ENCODE results near the gene SEC14L1.
"Not testable (repeated sequence)": the region's sequence is repeated elsewhere in the genome, so short reads cannot be mapped to it uniquely, and the experiment has no call there.

SEC14L1 gene

DNA sequence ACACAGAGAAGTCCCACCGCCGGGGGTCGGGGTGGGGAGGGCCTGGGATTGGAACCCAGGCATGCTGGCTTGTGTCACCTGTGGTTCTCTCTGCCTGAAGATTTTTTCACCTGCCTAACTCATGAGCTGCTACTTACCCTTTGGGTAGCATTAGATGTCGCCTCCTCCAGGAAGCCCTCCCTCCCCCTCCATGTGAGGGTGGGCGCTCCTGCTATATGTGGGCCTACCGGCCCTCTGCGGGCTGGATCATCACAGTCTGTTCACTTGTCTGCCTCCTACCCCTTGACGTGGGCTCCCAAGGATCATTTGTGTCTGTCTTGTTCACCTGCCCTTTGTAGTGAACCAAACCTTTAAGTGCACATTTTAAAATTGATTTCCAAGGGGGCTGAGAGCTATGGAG, 106.8 kb downstream of the SEC14L1 start:
- Histone ChIP-seq H3K9me3 (ENCODE audit: control insufficient read depth, low read length) (no peaks in the 10 kb centered on the region), H2BK5ac (ENCODE audit: low read depth, low read length, poor library complexity, severe bottlenecking) (no peak overlapping the region), H3K9ac (ENCODE audit: low read length) (peak overlapping the region; percentile 81), H4K91ac (ENCODE audit: low read length) (no peak overlapping the region), H2AK5ac (ENCODE audit: low read length, severe bottlenecking) (peak overlapping the region; percentile 1), H3K23ac (ENCODE audit: low read length in 2 of 2) (no peak overlapping the region), H2BK12ac (ENCODE audit: low read length in 2 of 2) (peak overlapping the region; percentile 61 to 95), H2AFZ (ENCODE audit: low read depth, low read length) (no peak overlapping the region), H2BK120ac (ENCODE audit: low read depth, low read length) (peak overlapping the region; percentile 87), H3K18ac (ENCODE audit: low read depth in 1 of 2, low read length in 2 of 2) (peak overlapping the region in 1 of 2 experiments; percentile 90), H3K4ac (ENCODE audit: low read depth in 1 of 2, low read length in 2 of 2) (peak overlapping the region in 1 of 2 experiments; percentile 88), H3K79me1 (replicated peaks; ENCODE audit: low read length, poor library complexity, severe bottlenecking) (no peaks in the 10 kb centered on the region), H3K27me3 (ENCODE audit: control insufficient read depth in 1 of 2, insufficient read depth in 1 of 2, low read length in 2 of 2) (peaks cover 4 to 21% of the 10 kb centered on the region in 2 experiments), H3K4me3 (ENCODE audit: insufficient read depth in 1 of 2, low read depth in 1 of 2, low read length in 2 of 2) (peak overlapping the region; percentile 47 to 76), H3K27ac (ENCODE audit: low read length, poor library complexity, severe bottlenecking) (no peak overlapping the region), H3K4me1 (ENCODE audit: control insufficient read depth, insufficient read depth, low read depth, low read length) (peaks cover 13% of the 10 kb centered on the region), H2BK15ac (ENCODE audit: low read depth, poor library complexity, severe bottlenecking) (peak overlapping the region; percentile 95), H3K36me3 (ENCODE audit: control insufficient read depth in 1 of 2, insufficient read depth in 2 of 2, low read depth in 1 of 2, low read length in 2 of 2) (no peaks in the 10 kb centered on the region), H3K4me2 (ENCODE audit: low read length, poor library complexity, severe bottlenecking) (peak overlapping the region; percentile 97), H3K14ac (ENCODE audit: low read length in 2 of 2) (no peak overlapping the region), H4K8ac (ENCODE audit: low read length) (peak overlapping the region; percentile 87)
- no peak for DNase-seq
- WGBS = 60% methylated on average over 8 of the region's 8 CpGs

DNA sequence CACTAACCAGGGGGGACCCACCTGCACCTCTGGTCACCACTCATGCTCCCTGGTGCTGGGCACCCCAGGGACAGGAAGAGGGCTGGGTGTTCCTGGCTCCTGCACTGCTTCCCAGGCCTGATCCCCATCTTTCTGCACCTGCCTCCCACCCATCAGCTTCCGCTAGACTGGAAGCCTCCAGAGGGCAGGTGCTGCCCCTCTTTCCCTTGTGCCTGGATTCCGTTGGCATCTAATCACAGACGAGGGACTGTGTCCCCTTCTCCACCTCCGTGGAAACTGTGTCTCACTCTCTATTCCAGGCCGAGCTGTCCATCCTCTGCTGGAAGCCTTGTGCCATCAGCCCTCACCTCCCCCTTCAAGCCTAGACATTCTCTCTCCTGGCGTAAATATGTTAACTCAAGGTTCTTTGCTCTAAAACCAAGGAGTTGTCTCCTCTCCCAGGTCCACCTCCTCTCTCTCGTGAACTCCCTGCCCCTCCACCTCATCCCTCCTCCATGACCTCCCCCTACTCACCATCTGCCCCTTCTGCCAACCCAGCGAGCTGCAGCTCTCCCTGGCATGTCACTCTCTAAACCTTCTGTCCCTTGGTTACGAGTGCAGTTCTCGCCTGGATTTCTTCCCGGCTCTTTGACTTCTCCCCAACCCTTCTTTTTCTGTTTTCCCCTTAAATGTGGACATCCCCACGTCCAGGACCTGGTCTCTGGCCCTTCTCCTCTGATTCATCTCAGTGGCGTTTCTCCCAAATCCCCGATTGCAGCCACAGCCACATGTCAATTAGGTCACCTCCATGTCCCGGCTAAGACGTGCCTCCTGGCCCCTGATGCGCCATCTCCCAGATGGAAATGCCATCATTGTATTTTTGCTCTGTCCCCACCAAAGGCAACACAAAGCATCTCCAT, 107.7 kb downstream of the SEC14L1 start:
- no peaks in the 10 kb centered on the region for H3K36me3 ChIP-seq (ENCODE audit: control insufficient read depth in 1 of 2, insufficient read depth in 2 of 2, low read depth in 1 of 2, low read length in 2 of 2)
- H3K4me2 ChIP-seq (ENCODE audit: low read length, poor library complexity, severe bottlenecking) = no peak overlapping the region
- peak overlapping the region; percentile 33 to 44 for H2BK12ac ChIP-seq (ENCODE audit: low read length in 2 of 2)
- H2AK5ac ChIP-seq (ENCODE audit: low read length, severe bottlenecking) = no peak overlapping the region
- peak overlapping the region; percentile 57 for H2BK15ac ChIP-seq (ENCODE audit: low read depth, poor library complexity, severe bottlenecking)
- H4K8ac ChIP-seq (ENCODE audit: low read length) = no peak overlapping the region
- H3K4me3 ChIP-seq (ENCODE audit: insufficient read depth in 1 of 2, low read depth in 1 of 2, low read length in 2 of 2) = no peak overlapping the region
- WGBS = 76% methylated on average over 17 of the region's 17 CpGs
- peak overlapping the region in 1 of 2 experiments; percentile 53 for H3K4ac ChIP-seq (ENCODE audit: low read depth in 1 of 2, low read length in 2 of 2)
- no peak overlapping the region for H2BK5ac ChIP-seq (ENCODE audit: low read depth, low read length, poor library complexity, severe bottlenecking)
- H3K9me3 ChIP-seq (ENCODE audit: control insufficient read depth, low read length) = no peaks in the 10 kb centered on the region
- H3K18ac ChIP-seq (ENCODE audit: low read depth in 1 of 2, low read length in 2 of 2) = no peak overlapping the region
- no peak for DNase-seq
- no peak overlapping the region for H3K23ac ChIP-seq (ENCODE audit: low read length in 2 of 2)
- H3K79me1 ChIP-seq (replicated peaks; ENCODE audit: low read length, poor library complexity, severe bottlenecking) = no peaks in the 10 kb centered on the region
- H3K9ac ChIP-seq (ENCODE audit: low read length) = no peak overlapping the region
- H3K27ac ChIP-seq (ENCODE audit: low read length, poor library complexity, severe bottlenecking) = no peak overlapping the region
- H4K91ac ChIP-seq (ENCODE audit: low read length) = peak overlapping the region; percentile 58
- H3K27me3 ChIP-seq (ENCODE audit: control insufficient read depth in 1 of 2, insufficient read depth in 1 of 2, low read length in 2 of 2) = peaks cover 4 to 21% of the 10 kb centered on the region in 2 experiments
- H3K4me1 ChIP-seq (ENCODE audit: control insufficient read depth, insufficient read depth, low read depth, low read length) = peaks cover 16% of the 10 kb centered on the region
- no peak overlapping the region for H3K14ac ChIP-seq (ENCODE audit: low read length in 2 of 2)
- no peak overlapping the region for H2BK120ac ChIP-seq (ENCODE audit: low read depth, low read length)
- no peak overlapping the region for H2AFZ ChIP-seq (ENCODE audit: low read depth, low read length)

DNA sequence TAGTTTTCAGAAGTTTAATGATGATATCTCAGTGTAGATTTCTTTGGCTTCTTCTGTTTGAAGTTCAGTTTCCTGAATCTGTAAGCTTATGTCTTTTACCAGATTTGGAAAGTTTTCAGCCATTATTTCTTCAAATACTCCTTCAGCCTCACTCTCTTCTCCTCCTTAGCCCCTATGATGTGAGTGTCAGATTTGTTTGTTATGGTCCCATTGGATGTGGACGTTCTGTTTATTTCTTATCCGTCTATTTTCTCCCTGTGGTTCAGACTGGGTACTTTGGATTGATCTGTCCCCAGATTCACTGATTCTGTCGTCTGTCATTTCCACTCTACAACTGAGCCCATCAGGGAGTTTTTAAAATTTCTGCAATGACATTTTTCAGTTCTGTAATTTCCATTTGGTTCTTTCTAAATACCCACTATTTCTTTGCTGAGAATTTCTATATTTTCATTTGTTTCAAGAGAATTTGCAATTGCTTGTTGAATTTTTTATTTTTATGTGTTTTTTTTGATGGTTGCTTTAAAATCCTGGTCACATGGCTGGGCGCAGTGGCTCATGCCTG, 110.9 kb downstream of the SEC14L1 start:
- Histone ChIP-seq H3K27ac (ENCODE audit: low read length, poor library complexity, severe bottlenecking) (no peak overlapping the region), H3K23ac (ENCODE audit: low read length in 2 of 2) (no peak overlapping the region), H3K27me3 (ENCODE audit: control insufficient read depth in 1 of 2, insufficient read depth in 1 of 2, low read length in 2 of 2) (peaks cover 4 to 21% of the 10 kb centered on the region in 2 experiments), H3K4me1 (ENCODE audit: control insufficient read depth, insufficient read depth, low read depth, low read length) (peaks cover 44% of the 10 kb centered on the region), H3K18ac (ENCODE audit: low read depth in 1 of 2, low read length in 2 of 2) (no peak overlapping the region), H3K4ac (ENCODE audit: low read depth in 1 of 2, low read length in 2 of 2) (no peak overlapping the region), H2AFZ (ENCODE audit: low read depth, low read length) (no peak overlapping the region), H3K4me3 (ENCODE audit: insufficient read depth in 1 of 2, low read depth in 1 of 2, low read length in 2 of 2) (no peak overlapping the region), H4K91ac (ENCODE audit: low read length) (no peak overlapping the region), H3K4me2 (ENCODE audit: low read length, poor library complexity, severe bottlenecking) (no peak overlapping the region), H2BK120ac (ENCODE audit: low read depth, low read length) (no peak overlapping the region), H3K79me1 (replicated peaks; ENCODE audit: low read length, poor library complexity, severe bottlenecking) (no peaks in the 10 kb centered on the region), H2BK15ac (ENCODE audit: low read depth, poor library complexity, severe bottlenecking) (no peak overlapping the region), H3K36me3 (ENCODE audit: control insufficient read depth in 1 of 2, insufficient read depth in 2 of 2, low read depth in 1 of 2, low read length in 2 of 2) (no peaks in the 10 kb centered on the region), H3K14ac (ENCODE audit: low read length in 2 of 2) (no peak overlapping the region), H3K9me3 (ENCODE audit: control insufficient read depth, low read length) (no peaks in the 10 kb centered on the region), H2BK5ac (ENCODE audit: low read depth, low read length, poor library complexity, severe bottlenecking) (no peak overlapping the region), H3K9ac (ENCODE audit: low read length) (peak overlapping the region; percentile 24), H2AK5ac (ENCODE audit: low read length, severe bottlenecking) (no peak overlapping the region), H4K8ac (ENCODE audit: low read length) (no peak overlapping the region), H2BK12ac (ENCODE audit: low read length in 2 of 2) (peak overlapping the region in 1 of 2 experiments; percentile 45)
- no peak for DNase-seq
- 37% methylated on average over 3 of the region's 4 CpGs for WGBS

DNA sequence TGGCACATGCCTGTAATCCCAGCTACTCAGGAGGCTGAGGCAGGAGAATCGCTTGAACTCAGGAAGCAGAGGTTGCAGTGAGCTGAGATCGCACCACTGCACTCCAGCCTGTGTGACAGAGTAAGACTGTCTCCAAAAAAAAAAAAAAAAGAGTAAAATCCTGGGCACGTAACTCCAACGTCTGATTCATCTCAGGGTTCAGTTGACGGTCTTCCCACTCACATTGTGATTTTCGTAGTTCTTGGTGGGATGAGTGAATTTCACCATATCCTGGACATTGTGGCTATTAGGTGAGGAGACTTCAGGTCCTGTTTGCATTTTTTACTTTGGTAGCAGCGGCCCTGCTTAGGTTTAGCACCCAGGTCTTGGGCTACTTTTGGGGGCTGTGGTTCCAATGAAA, 111.5 kb downstream of the SEC14L1 start:
- H3K14ac ChIP-seq (ENCODE audit: low read length in 2 of 2); H2BK5ac ChIP-seq (ENCODE audit: low read depth, low read length, poor library complexity, severe bottlenecking); H3K4me2 ChIP-seq (ENCODE audit: low read length, poor library complexity, severe bottlenecking); H3K36me3 ChIP-seq (ENCODE audit: control insufficient read depth in 1 of 2, insufficient read depth in 2 of 2, low read depth in 1 of 2, low read length in 2 of 2); H3K79me1 ChIP-seq (replicated peaks; ENCODE audit: low read length, poor library complexity, severe bottlenecking); H3K23ac ChIP-seq (ENCODE audit: low read length in 2 of 2); H2AFZ ChIP-seq (ENCODE audit: low read depth, low read length); H3K4me3 ChIP-seq (ENCODE audit: insufficient read depth in 1 of 2, low read depth in 1 of 2, low read length in 2 of 2); H3K9me3 ChIP-seq (ENCODE audit: control insufficient read depth, low read length): not testable (repeated sequence)
- peak overlapping the region; percentile 69 for H4K8ac ChIP-seq (ENCODE audit: low read length)
- peak overlapping the region; percentile 9 for H3K27ac ChIP-seq (ENCODE audit: low read length, poor library complexity, severe bottlenecking)
- H2BK120ac ChIP-seq (ENCODE audit: low read depth, low read length) = peak overlapping the region; percentile 62
- peak overlapping the region; percentile 92 for H2AK5ac ChIP-seq (ENCODE audit: low read length, severe bottlenecking)
- DNase-seq = peak; percentile 70
- H3K4me1 ChIP-seq (ENCODE audit: control insufficient read depth, insufficient read depth, low read depth, low read length) = peaks cover 41% of the 10 kb centered on the region
- peak overlapping the region; percentile 97 to 98 for H2BK12ac ChIP-seq (ENCODE audit: low read length in 2 of 2)
- peak overlapping the region; percentile 13 for H3K9ac ChIP-seq (ENCODE audit: low read length)
- peak overlapping the region; percentile 89 to 94 for H3K18ac ChIP-seq (ENCODE audit: low read depth in 1 of 2, low read length in 2 of 2)
- peaks cover 4 to 22% of the 10 kb centered on the region in 2 experiments for H3K27me3 ChIP-seq (ENCODE audit: control insufficient read depth in 1 of 2, insufficient read depth in 1 of 2, low read length in 2 of 2)
- peak overlapping the region; percentile 79 to 89 for H3K4ac ChIP-seq (ENCODE audit: low read depth in 1 of 2, low read length in 2 of 2)
- H2BK15ac ChIP-seq (ENCODE audit: low read depth, poor library complexity, severe bottlenecking) = peak overlapping the region; percentile 32
- peak overlapping the region; percentile 90 for H4K91ac ChIP-seq (ENCODE audit: low read length)
- 45% methylated on average over 7 of the region's 7 CpGs for WGBS

Measured in mesenchymal stem cell (in vitro differentiated cells and primary cell).